Spleen (tissue), 11 donors: ENCODE data around the gene ZXDC. TPM values are rescaled to one million over a fixed set of nuclear protein-coding genes. Genes with fewer than 3 reads are reported as not detected.

Experiments used
- DNase-seq: peaks from one replicate; pipeline ENCODE4 v3.0.0-alpha.2; 2020
- H3K27ac ChIP-seq, 8 donors: fragments of 200-600 bp; sonication (generic) in 7 of 8; 1 replicate in 4 of 8; 2 replicates in 4 of 8; pipeline versions ENCODE4 v1.5.0 to v1.8.0; 2016 to 2021; ENCODE audit warnings: inconsistent platforms in 4 of 8, mild to moderate bottlenecking in 4 of 8, moderate library complexity in 1 of 8
- H3K27me3 ChIP-seq, 7 donors: fragments of 200-600 bp; sonication (generic) in 6 of 7; replicated peaks in 1 of 7; 1 replicate in 4 of 7; 2 replicates in 3 of 7; pipeline versions ENCODE4 v1.5.0 to v1.8.0; 2016 to 2021; ENCODE audit warnings: inconsistent platforms in 3 of 7, mild to moderate bottlenecking in 1 of 7
- H3K36me3 ChIP-seq, 6 donors: fragments of 200-600 bp; sonication (generic) in 5 of 6; 1 replicate in 4 of 6; 2 replicates in 2 of 6; pipeline versions ENCODE4 v1.5.0 to v1.8.0; 2016 to 2021; ENCODE audit warnings: inconsistent platforms in 2 of 6
- H3K4me1 ChIP-seq, 6 donors: fragments of 200-600 bp; sonication (generic) in 5 of 6; 1 replicate in 3 of 6; 2 replicates in 3 of 6; pipeline versions ENCODE4 v1.5.0 to v1.8.0; 2016 to 2021; ENCODE audit warnings: inconsistent platforms in 3 of 6
- H3K4me3 ChIP-seq, 8 donors: fragments of 200-600 bp; sonication (generic) in 7 of 8; 1 replicate in 4 of 8; 2 replicates in 4 of 8; pipeline versions ENCODE4 v1.5.0 to v1.8.0; 2016 to 2021; ENCODE audit warnings: inconsistent platforms in 4 of 8, mild to moderate bottlenecking in 4 of 8, moderate library complexity in 2 of 8
- H3K9me3 ChIP-seq, 8 donors: fragments of 200-600 bp; sonication (generic) in 7 of 8; 1 replicate in 4 of 8; 2 replicates in 4 of 8; pipeline versions ENCODE4 v1.5.0 to v1.8.0; 2016 to 2021; ENCODE audit warnings: inconsistent platforms in 4 of 8
- CTCF ChIP-seq, 11 experiments: fragments of 200-600 bp in 7 of 11; fragments of 450-650 bp in 4 of 11; sonication (generic) in 4 of 11; IDR thresholded peaks in 8 of 11; conservative IDR thresholded peaks in 3 of 11; 1 replicate in 7 of 11; 2 replicates in 4 of 11; pipeline versions ENCODE4 v1.4.0 to v1.8.0; 2016 to 2021; ENCODE audit warnings: antibody characterized with exemption in 11 of 11, inconsistent platforms in 4 of 11, mild to moderate bottlenecking in 1 of 11
- POLR2A ChIP-seq, 3 donors: fragments of 450-650 bp; IDR thresholded peaks; one replicate each; pipeline ENCODE4 v1.5.1; 2017; ENCODE audit warnings: antibody characterized with exemption in 3 of 3, mild to moderate bottlenecking in 1 of 3
- POLR2AphosphoS5 ChIP-seq, 3 donors: sonication (generic); formaldehyde crosslinking; IDR thresholded peaks; one replicate each; pipeline ENCODE4 v1.5.1; 2017; ENCODE audit warnings: antibody characterized with exemption in 3 of 3
- WGBS, 5 donors: extraction: QIAGEN DNeasy Blood & Tissue Kit in 3 of 5; methylation state at CpG; one replicate each; pipeline versions ENCODE4 v1.1.5 to v1.1.7; 2013 to 2018; 5-methylcytosine and 5-hydroxymethylcytosine counted together
- intact Hi-C: fragments of 100-400 bp; cut with DNase I; formaldehyde crosslinking; loops from one replicate; pipeline ENCODE4 v1.15.0; 2023; ENCODE audit warnings: low total_unique reads
- polyA plus RNA-seq, 3 donors: library from polyadenylated mRNA; stranded (reverse); fragments of 200-250 nt; gene quantifications; one replicate each; pipeline ENCODE4 v1.2.1, GENCODE V29; 2013
- total RNA-seq, 7 donors: library from RNA; depleted of rRNA in 3 of 7; stranded (reverse); fragments of >200 nt in 3 of 7; fragmentation: NEBNext Ultra II Directional in 4 of 7; extraction: Animal tissue kit (Norgen Biotek cat#: 25700) in 4 of 7; gene quantifications; one replicate each; pipeline versions ENCODE4 v1.1.0 to v1.2.1, GENCODE V29; 2016 to 2021
- donor health status: healthy with polysubstance abuse.
- donor health status: DM: no; HTN: no; CAD: no; lungs with moderate emphysema.
- donor health status: DM: no; HTN: no; CAD: no.
- donor health status: Bipolar disorder and iron deficiency.
- donor health status: healthy.
- donor health status: DM: no; HTN: no; CAD: no.
- donor health status: DM: yes; HTN: yes; CAD: no.

ZXDC gene
- total and polyA plus RNA-seq, 10 donors = 7.5 to 75.3 (median 48.1) TPM

GRCh38 chr3:126416943-126417342 lies 58.7 kb downstream of the ZXDC start:
- intact Hi-C loops = no loop called here
- peaks cover 0 to 71% (median 22%) of the 10 kb centered on the region in 7 donors for H3K27me3 ChIP-seq
- no peak for DNase-seq

GRCh38 chr3:126415661-126416591 lies 59.8 kb downstream of the ZXDC start:
- no peak overlapping the region for H3K27ac ChIP-seq
- no peaks in the 10 kb centered on the region for H3K36me3 ChIP-seq
- H3K27me3 ChIP-seq = peaks cover 0 to 74% (median 22%) of the 10 kb centered on the region in 7 donors
- peak; percentile 66 for DNase-seq
- TF ChIP-seq POLR2A (IDR thresholded peaks at IDR 0.05) (no peak), POLR2AphosphoS5 (IDR thresholded peaks at IDR 0.05) (no peak), CTCF (IDR thresholded peaks at IDR 0.05 in 8 of 11, conservative IDR thresholded peaks at IDR 0.05 in 3 of 11) (no peak)
- 43 to 60% (median 55%) methylated on average over 26 to 61 of the region's 61 CpGs for WGBS, 5 donors
- no peaks in the 10 kb centered on the region for H3K9me3 ChIP-seq
- H3K4me1 ChIP-seq = no peaks in the 10 kb centered on the region
- no peak overlapping the region for H3K4me3 ChIP-seq
- intact Hi-C loops = no loop called here

More at GRCh38 chr3:126416943-126417342, 58.7 kb downstream of the ZXDC start:
- WGBS, 5 donors = 77 to 84% (median 81%) methylated on average over 7 of the region's 7 CpGs
- H3K27ac ChIP-seq = no peak overlapping the region
- H3K9me3 ChIP-seq = no peaks in the 10 kb centered on the region
- TF ChIP-seq POLR2A (IDR thresholded peaks at IDR 0.05) (no peak), CTCF (IDR thresholded peaks at IDR 0.05 in 8 of 11, conservative IDR thresholded peaks at IDR 0.05 in 3 of 11) (no peak), POLR2AphosphoS5 (IDR thresholded peaks at IDR 0.05) (no peak)
- no peaks in the 10 kb centered on the region for H3K4me1 ChIP-seq
- H3K36me3 ChIP-seq = no peaks in the 10 kb centered on the region
- no peak overlapping the region for H3K4me3 ChIP-seq

GRCh38 chr3:126414961-126415660 lies 60.6 kb downstream of the ZXDC start:
- no peaks in the 10 kb centered on the region for H3K4me1 ChIP-seq
- WGBS, 5 donors = 82 to 91% (median 85%) methylated on average over 11 to 12 of the region's 12 CpGs
- H3K36me3 ChIP-seq = no peaks in the 10 kb centered on the region
- intact Hi-C loops = no loop called here
- peaks cover 0 to 77% (median 22%) of the 10 kb centered on the region in 7 donors for H3K27me3 ChIP-seq
- peak; percentile 46 for DNase-seq
- no peak overlapping the region for H3K4me3 ChIP-seq
- TF ChIP-seq POLR2A (IDR thresholded peaks at IDR 0.05) (no peak), POLR2AphosphoS5 (IDR thresholded peaks at IDR 0.05) (no peak)
- no peak overlapping the region for H3K27ac ChIP-seq
- no peaks in the 10 kb centered on the region for H3K9me3 ChIP-seq

GRCh38 chr3:126414406-126414805 lies 61.3 kb downstream of the ZXDC start:
- no peak overlapping the region for H3K27ac ChIP-seq
- H3K4me3 ChIP-seq = no peak overlapping the region
- WGBS, 5 donors = 89 to 98% (median 95%) methylated on average over 11 of the region's 11 CpGs
- peak; percentile 67 for DNase-seq
- H3K27me3 ChIP-seq = peaks cover 0 to 73% (median 22%) of the 10 kb centered on the region in 7 donors
- no peaks in the 10 kb centered on the region for H3K36me3 ChIP-seq
- TF ChIP-seq POLR2A (IDR thresholded peaks at IDR 0.05) (no peak), CTCF (IDR thresholded peaks at IDR 0.05 in 8 of 11, conservative IDR thresholded peaks at IDR 0.05 in 3 of 11) (no peak)
- no peaks in the 10 kb centered on the region for H3K4me1 ChIP-seq
- intact Hi-C loops = no loop called here
- H3K9me3 ChIP-seq = no peaks in the 10 kb centered on the region
